Measurements from ENCODE around the gene GNPTG.

GNPTG gene

GRCh38 chr16:1357906-1358566 lies 6.3 kb downstream of the GNPTG start:
- Histone ChIP-seq H3K4me3 (ENCODE audit: low read depth in 1 of 2, low read length in 2 of 2) (no peak overlapping the region), H3K27me3 (ENCODE audit: control insufficient read depth in 1 of 2, insufficient read depth in 2 of 2, low read length in 2 of 2) (no peaks in the 10 kb centered on the region), H3K36me3 (ENCODE audit: control insufficient read depth in 1 of 2, insufficient read depth in 2 of 2, low read length in 2 of 2) (peaks cover 5 to 33% of the 10 kb centered on the region in 2 donors), H3K4me1 (ENCODE audit: control insufficient read depth in 1 of 2, insufficient read depth in 2 of 2, low read length in 2 of 2) (peaks cover 0 to 10% of the 10 kb centered on the region in 2 donors), H3K27ac (ENCODE audit: low read depth, low read length) (no peak overlapping the region), H3K9me3 (ENCODE audit: control insufficient read depth in 1 of 2, low read length in 2 of 2) (no peaks in the 10 kb centered on the region), H3K9ac (ENCODE audit: low read depth in 1 of 2, low read length in 2 of 2) (no peak overlapping the region)

- Histone ChIP-seq H3K4me3 (ENCODE audit: low read depth in 1 of 2, low read length in 2 of 2) (no peak overlapping the region), H3K36me3 (ENCODE audit: control insufficient read depth in 1 of 2, insufficient read depth in 2 of 2, low read length in 2 of 2) (peaks cover 7 to 66% of the 10 kb centered on the region in 2 donors), H3K9ac (ENCODE audit: low read depth in 1 of 2, low read length in 2 of 2) (no peak overlapping the region), H3K4me1 (ENCODE audit: control insufficient read depth in 1 of 2, insufficient read depth in 2 of 2, low read length in 2 of 2) (no peaks in the 10 kb centered on the region), H3K27me3 (ENCODE audit: control insufficient read depth in 1 of 2, insufficient read depth in 2 of 2, low read length in 2 of 2) (no peaks in the 10 kb centered on the region), H3K27ac (ENCODE audit: low read depth, low read length) (no peak overlapping the region), H3K9me3 (ENCODE audit: control insufficient read depth in 1 of 2, low read length in 2 of 2) (no peaks in the 10 kb centered on the region)
These were observed 10.1 kb downstream of the GNPTG start for GRCh38 chr16:1361685-1362360.

GRCh38 chr16:1362807-1363206 lies 11.1 kb downstream of the GNPTG start:
- Histone ChIP-seq H3K9me3 (ENCODE audit: control insufficient read depth in 1 of 2, low read length in 2 of 2) (no peaks in the 10 kb centered on the region), H3K4me1 (ENCODE audit: control insufficient read depth in 1 of 2, insufficient read depth in 2 of 2, low read length in 2 of 2) (no peaks in the 10 kb centered on the region), H3K9ac (ENCODE audit: low read depth in 1 of 2, low read length in 2 of 2) (no peak overlapping the region), H3K36me3 (ENCODE audit: control insufficient read depth in 1 of 2, insufficient read depth in 2 of 2, low read length in 2 of 2) (peaks cover 7 to 69% of the 10 kb centered on the region in 2 donors), H3K27ac (ENCODE audit: low read depth, low read length) (no peak overlapping the region), H3K4me3 (ENCODE audit: low read depth in 1 of 2, low read length in 2 of 2) (no peak overlapping the region), H3K27me3 (ENCODE audit: control insufficient read depth in 1 of 2, insufficient read depth in 2 of 2, low read length in 2 of 2) (no peaks in the 10 kb centered on the region)

GRCh38 chr16:1363501-1364041 lies 11.8 kb downstream of the GNPTG start:
- Histone ChIP-seq H3K36me3 (ENCODE audit: control insufficient read depth in 1 of 2, insufficient read depth in 2 of 2, low read length in 2 of 2) (peaks cover 7 to 72% of the 10 kb centered on the region in 2 donors), H3K27me3 (ENCODE audit: control insufficient read depth in 1 of 2, insufficient read depth in 2 of 2, low read length in 2 of 2) (no peaks in the 10 kb centered on the region)

GRCh38 chr16:1364510-1364909 lies 12.8 kb downstream of the GNPTG start:
- no peaks in the 10 kb centered on the region for H3K9me3 ChIP-seq (ENCODE audit: control insufficient read depth in 1 of 2, low read length in 2 of 2)
- peaks cover 7 to 68% of the 10 kb centered on the region in 2 donors for H3K36me3 ChIP-seq (ENCODE audit: control insufficient read depth in 1 of 2, insufficient read depth in 2 of 2, low read length in 2 of 2)
- no peaks in the 10 kb centered on the region for H3K4me1 ChIP-seq (ENCODE audit: control insufficient read depth in 1 of 2, insufficient read depth in 2 of 2, low read length in 2 of 2)
- no peak overlapping the region for H3K27ac ChIP-seq (ENCODE audit: low read depth, low read length)
- H3K4me3 ChIP-seq (ENCODE audit: low read depth in 1 of 2, low read length in 2 of 2): no peak overlapping the region
- H3K9ac ChIP-seq (ENCODE audit: low read depth in 1 of 2, low read length in 2 of 2): no peak overlapping the region
- H3K27me3 ChIP-seq (ENCODE audit: control insufficient read depth in 1 of 2, insufficient read depth in 2 of 2, low read length in 2 of 2): no peaks in the 10 kb centered on the region

More at GRCh38 chr16:1363501-1364041, 11.8 kb downstream of the GNPTG start:
- Histone ChIP-seq H3K9ac (ENCODE audit: low read depth in 1 of 2, low read length in 2 of 2) (no peak overlapping the region), H3K4me3 (ENCODE audit: low read depth in 1 of 2, low read length in 2 of 2) (no peak overlapping the region), H3K4me1 (ENCODE audit: control insufficient read depth in 1 of 2, insufficient read depth in 2 of 2, low read length in 2 of 2) (no peaks in the 10 kb centered on the region), H3K9me3 (ENCODE audit: control insufficient read depth in 1 of 2, low read length in 2 of 2) (no peaks in the 10 kb centered on the region), H3K27ac (ENCODE audit: low read depth, low read length) (no peak overlapping the region)

- no peaks in the 10 kb centered on the region for H3K4me1 ChIP-seq (ENCODE audit: control insufficient read depth in 1 of 2, insufficient read depth in 2 of 2, low read length in 2 of 2)
- peaks cover 12 to 64% of the 10 kb centered on the region in 2 donors for H3K36me3 ChIP-seq (ENCODE audit: control insufficient read depth in 1 of 2, insufficient read depth in 2 of 2, low read length in 2 of 2)
- H3K27ac ChIP-seq (ENCODE audit: low read depth, low read length): no peak overlapping the region
- H3K27me3 ChIP-seq (ENCODE audit: control insufficient read depth in 1 of 2, insufficient read depth in 2 of 2, low read length in 2 of 2): no peaks in the 10 kb centered on the region
- no peaks in the 10 kb centered on the region for H3K9me3 ChIP-seq (ENCODE audit: control insufficient read depth in 1 of 2, low read length in 2 of 2)
- no peak overlapping the region for H3K4me3 ChIP-seq (ENCODE audit: low read depth in 1 of 2, low read length in 2 of 2)
- H3K9ac ChIP-seq (ENCODE audit: low read depth in 1 of 2, low read length in 2 of 2): no peak overlapping the region
These were observed 14.5 kb downstream of the GNPTG start for GRCh38 chr16:1366060-1366711.

GRCh38 chr16:1366712-1367299 lies 15.1 kb downstream of the GNPTG start:
- no peaks in the 10 kb centered on the region for H3K9me3 ChIP-seq (ENCODE audit: control insufficient read depth in 1 of 2, low read length in 2 of 2)
- no peaks in the 10 kb centered on the region for H3K27me3 ChIP-seq (ENCODE audit: control insufficient read depth in 1 of 2, insufficient read depth in 2 of 2, low read length in 2 of 2)
- no peak overlapping the region for H3K27ac ChIP-seq (ENCODE audit: low read depth, low read length)
- no peaks in the 10 kb centered on the region for H3K4me1 ChIP-seq (ENCODE audit: control insufficient read depth in 1 of 2, insufficient read depth in 2 of 2, low read length in 2 of 2)
- no peak overlapping the region for H3K4me3 ChIP-seq (ENCODE audit: low read depth in 1 of 2, low read length in 2 of 2)
- H3K36me3 ChIP-seq (ENCODE audit: control insufficient read depth in 1 of 2, insufficient read depth in 2 of 2, low read length in 2 of 2): peaks cover 12 to 66% of the 10 kb centered on the region in 2 donors
- H3K9ac ChIP-seq (ENCODE audit: low read depth in 1 of 2, low read length in 2 of 2): no peak overlapping the region

GRCh38 chr16:1367486-1368174 lies 15.9 kb downstream of the GNPTG start:
- H3K27ac ChIP-seq (ENCODE audit: low read depth, low read length): no peak overlapping the region
- no peak overlapping the region for H3K9ac ChIP-seq (ENCODE audit: low read depth in 1 of 2, low read length in 2 of 2)

GRCh38 chr16:1371054-1371978 lies 19.6 kb downstream of the GNPTG start:
- Histone ChIP-seq H3K27me3 (ENCODE audit: control insufficient read depth in 1 of 2, insufficient read depth in 2 of 2, low read length in 2 of 2) (no peaks in the 10 kb centered on the region), H3K27ac (ENCODE audit: low read depth, low read length) (no peak overlapping the region), H3K9me3 (ENCODE audit: control insufficient read depth in 1 of 2, low read length in 2 of 2) (no peaks in the 10 kb centered on the region), H3K36me3 (ENCODE audit: control insufficient read depth in 1 of 2, insufficient read depth in 2 of 2, low read length in 2 of 2) (peaks cover 5 to 33% of the 10 kb centered on the region in 2 donors), H3K4me3 (ENCODE audit: low read depth in 1 of 2, low read length in 2 of 2) (no peak overlapping the region), H3K9ac (ENCODE audit: low read depth in 1 of 2, low read length in 2 of 2) (no peak overlapping the region), H3K4me1 (ENCODE audit: control insufficient read depth in 1 of 2, insufficient read depth in 2 of 2, low read length in 2 of 2) (no peaks in the 10 kb centered on the region)

More at GRCh38 chr16:1367486-1368174, 15.9 kb downstream of the GNPTG start:
- Histone ChIP-seq H3K36me3 (ENCODE audit: control insufficient read depth in 1 of 2, insufficient read depth in 2 of 2, low read length in 2 of 2) (peaks cover 11 to 58% of the 10 kb centered on the region in 2 donors), H3K4me3 (ENCODE audit: low read depth in 1 of 2, low read length in 2 of 2) (no peak overlapping the region), H3K4me1 (ENCODE audit: control insufficient read depth in 1 of 2, insufficient read depth in 2 of 2, low read length in 2 of 2) (no peaks in the 10 kb centered on the region), H3K9me3 (ENCODE audit: control insufficient read depth in 1 of 2, low read length in 2 of 2) (no peaks in the 10 kb centered on the region), H3K27me3 (ENCODE audit: control insufficient read depth in 1 of 2, insufficient read depth in 2 of 2, low read length in 2 of 2) (no peaks in the 10 kb centered on the region)

All from duodenal mucosa (tissue), 2 donors.